Lung (tissue), 12 donors: ENCODE results near the gene NEUROD4. TPM values are rescaled to one million over a fixed set of nuclear protein-coding genes. Genes with fewer than 3 reads are reported as not detected.

Experiments
- ATAC-seq: fragments of 200-7000 bp; cut with Tn5 transposase; one replicate; pipeline ENCODE4 v1.9.1; 2020; ENCODE audit warnings: moderate number of reproducible peaks; ENCODE audit not compliant: insufficient read depth, low FRiP score
- DNase-seq, 3 donors: peaks; one replicate each; pipeline ENCODE4 v3.0.0-alpha.2; 2013 to 2017
- H3K27ac ChIP-seq, 2 donors: one replicate each; pipeline ENCODE4 v1.5.1; 2013; ENCODE audit warnings: mild to moderate bottlenecking in 2 of 2, moderate library complexity in 2 of 2, control low read depth in 1 of 2, inconsistent platforms in 1 of 2, low read depth in 1 of 2, low read length in 1 of 2
- H3K27me3 ChIP-seq, 3 donors: one replicate each; pipeline ENCODE4 v1.5.1; 2013; ENCODE audit warnings: low read length in 2 of 3; ENCODE audit not compliant: control insufficient read depth in 3 of 3, insufficient read depth in 3 of 3
- H3K36me3 ChIP-seq, 4 donors: one replicate each; pipeline ENCODE4 v1.5.1; 2013; ENCODE audit warnings: low read length in 4 of 4, mild to moderate bottlenecking in 1 of 4, moderate library complexity in 1 of 4; ENCODE audit not compliant: control insufficient read depth in 4 of 4, insufficient read depth in 4 of 4
- H3K4me1 ChIP-seq, 5 donors: one replicate each; pipeline ENCODE4 v1.5.1; 2013; ENCODE audit warnings: low read length in 5 of 5, mild to moderate bottlenecking in 2 of 5, moderate library complexity in 1 of 5; ENCODE audit not compliant: control insufficient read depth in 5 of 5, insufficient read depth in 5 of 5
- H3K4me3 ChIP-seq: one replicate; pipeline ENCODE4 v1.5.1; 2013; ENCODE audit warnings: mild to moderate bottlenecking, control low read depth, moderate library complexity
- H3K9ac ChIP-seq, 2 donors: one replicate each; pipeline ENCODE4 v1.5.1; 2013; ENCODE audit warnings: low read length in 2 of 2, control low read depth in 1 of 2; ENCODE audit not compliant: insufficient read depth in 1 of 2
- H3K9me3 ChIP-seq, 4 donors: one replicate each; pipeline ENCODE4 v1.5.1; 2013; ENCODE audit warnings: low read length in 3 of 4, mild to moderate bottlenecking in 1 of 4, moderate library complexity in 1 of 4; ENCODE audit not compliant: control insufficient read depth in 4 of 4, insufficient read depth in 3 of 4
- WGBS, 2 donors: extraction: QIAGEN DNeasy Blood & Tissue Kit; methylation state at CpG; one replicate each; pipeline ENCODE4 v1.1.7; 2013; 5-methylcytosine and 5-hydroxymethylcytosine counted together
- polyA plus RNA-seq, 2 donors: library from polyadenylated mRNA; stranded (reverse); fragments of 200-250 nt; gene quantifications; one replicate each; pipeline ENCODE4 v1.2.1, GENCODE V29; 2013
- total RNA-seq, 2 donors: library from RNA; depleted of rRNA in 1 of 2; stranded (reverse); fragments of >200 nt in 1 of 2; gene quantifications; one replicate each; pipeline ENCODE4 v1.2.1, GENCODE V29; 2014 to 2021
- TF ChIP-seq, protein P1 (sequence below): IDR thresholded peaks from 2 replicates; pipeline ENCODE4 v1.5.1; 2012; ENCODE audit warnings: mild to moderate bottlenecking; ENCODE audit errors: control extremely low read depth, extremely low read depth
- donor health status: control.
- donor health status: control.
- donor health status: Bipolar disorder and iron deficiency.
- donor health status: healthy.
- donor health status: DM: yes; HTN: yes; CAD: no.

Gene NEUROD4
- total and polyA plus RNA-seq, 4 donors: not detected

DNA sequence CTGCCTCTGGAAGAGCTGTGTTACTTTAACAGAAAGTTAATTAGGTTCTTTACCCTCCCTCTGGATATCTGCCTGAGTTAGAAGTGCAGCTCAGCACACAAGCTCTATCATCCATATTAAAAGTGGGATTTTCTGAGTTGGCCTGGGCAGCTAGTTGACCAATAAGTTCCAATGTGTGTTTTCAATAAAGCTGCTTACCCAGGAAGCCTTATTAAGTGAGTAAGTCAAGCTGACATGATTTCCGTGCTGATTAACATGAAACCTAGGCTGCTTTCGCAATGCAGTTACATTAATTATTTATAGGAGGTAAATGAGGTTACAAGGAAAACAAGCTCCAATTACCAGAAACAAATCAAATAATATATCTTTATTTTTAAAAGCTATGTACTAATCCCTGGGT, 4.8 kb downstream of the NEUROD4 start:
- H3K4me1 ChIP-seq: no peaks in the 10 kb centered on the region
- H3K27me3 ChIP-seq: no peaks in the 10 kb centered on the region
- ATAC-seq (no peak), DNase-seq (no peak)
- TF ChIP-seq, protein P1, sequence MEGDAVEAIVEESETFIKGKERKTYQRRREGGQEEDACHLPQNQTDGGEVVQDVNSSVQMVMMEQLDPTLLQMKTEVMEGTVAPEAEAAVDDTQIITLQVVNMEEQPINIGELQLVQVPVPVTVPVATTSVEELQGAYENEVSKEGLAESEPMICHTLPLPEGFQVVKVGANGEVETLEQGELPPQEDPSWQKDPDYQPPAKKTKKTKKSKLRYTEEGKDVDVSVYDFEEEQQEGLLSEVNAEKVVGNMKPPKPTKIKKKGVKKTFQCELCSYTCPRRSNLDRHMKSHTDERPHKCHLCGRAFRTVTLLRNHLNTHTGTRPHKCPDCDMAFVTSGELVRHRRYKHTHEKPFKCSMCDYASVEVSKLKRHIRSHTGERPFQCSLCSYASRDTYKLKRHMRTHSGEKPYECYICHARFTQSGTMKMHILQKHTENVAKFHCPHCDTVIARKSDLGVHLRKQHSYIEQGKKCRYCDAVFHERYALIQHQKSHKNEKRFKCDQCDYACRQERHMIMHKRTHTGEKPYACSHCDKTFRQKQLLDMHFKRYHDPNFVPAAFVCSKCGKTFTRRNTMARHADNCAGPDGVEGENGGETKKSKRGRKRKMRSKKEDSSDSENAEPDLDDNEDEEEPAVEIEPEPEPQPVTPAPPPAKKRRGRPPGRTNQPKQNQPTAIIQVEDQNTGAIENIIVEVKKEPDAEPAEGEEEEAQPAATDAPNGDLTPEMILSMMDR: no peak
- H3K36me3 ChIP-seq: no peaks in the 10 kb centered on the region
- no peaks in the 10 kb centered on the region for H3K9me3 ChIP-seq
- no peak overlapping the region for H3K9ac ChIP-seq
- WGBS, 2 donors: 63 to 75% methylated on average over 2 of the region's 2 CpGs
- H3K27ac ChIP-seq: no peak overlapping the region
- H3K4me3 ChIP-seq: no peak overlapping the region

DNA sequence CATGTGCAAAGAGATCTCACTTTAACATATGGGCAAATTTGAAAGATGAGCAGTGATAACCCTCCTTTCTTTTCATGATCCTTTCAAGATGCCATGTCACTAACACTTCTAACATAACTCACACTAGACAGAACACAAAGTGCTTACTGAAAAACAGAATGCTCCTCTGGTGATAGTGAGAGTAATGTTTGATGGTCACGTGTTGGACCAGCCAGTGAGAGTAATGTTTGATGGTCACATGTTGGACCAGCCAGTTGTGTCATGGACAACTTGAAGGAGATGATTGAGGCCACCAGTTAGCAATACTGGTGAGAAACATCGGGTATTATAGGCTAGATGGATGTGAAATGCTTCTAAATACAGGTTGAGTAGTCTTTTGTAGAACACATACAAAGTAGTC, 5.7 kb downstream of the NEUROD4 start:
- H3K27ac ChIP-seq: no peak overlapping the region
- ATAC-seq (no peak), DNase-seq (no peak)
- no peaks in the 10 kb centered on the region for H3K36me3 ChIP-seq
- no peaks in the 10 kb centered on the region for H3K4me1 ChIP-seq
- no peaks in the 10 kb centered on the region for H3K27me3 ChIP-seq
- H3K4me3 ChIP-seq: no peak overlapping the region
- WGBS, 2 donors: 77% methylated on average over 2 of the region's 2 CpGs
- H3K9me3 ChIP-seq: no peaks in the 10 kb centered on the region
- H3K9ac ChIP-seq: no peak overlapping the region
- TF ChIP-seq, protein P1: no peak

DNA sequence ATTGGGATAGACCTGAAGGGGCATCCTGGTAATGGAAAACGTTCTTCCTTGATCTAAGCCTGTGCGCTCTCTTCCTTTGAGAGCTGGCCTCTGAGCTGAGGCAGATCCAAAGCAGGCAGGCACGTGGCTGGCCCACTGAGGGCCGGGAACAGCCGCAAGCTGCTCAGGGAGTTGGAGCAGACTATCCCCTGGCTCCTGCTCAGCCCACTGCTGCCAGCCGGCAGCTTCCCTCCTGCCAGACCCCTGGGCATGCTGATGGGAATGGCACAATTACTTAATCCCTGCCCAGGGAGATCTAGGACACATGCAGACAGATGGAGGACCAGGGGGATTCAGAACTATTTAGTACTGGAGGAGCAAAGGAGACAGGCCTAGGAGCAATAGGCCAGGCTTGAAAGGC, 14.4 kb downstream of the NEUROD4 start:
- Histone ChIP-seq H3K36me3 (no peaks in the 10 kb centered on the region), H3K27ac (no peak overlapping the region), H3K9ac (no peak overlapping the region), H3K9me3 (no peaks in the 10 kb centered on the region), H3K4me1 (no peaks in the 10 kb centered on the region), H3K4me3 (no peak overlapping the region), H3K27me3 (no peaks in the 10 kb centered on the region)
- TF ChIP-seq, protein P1: no peak
- DNase-seq (no peak), ATAC-seq (no peak)
- 69 to 79% methylated on average over 6 of the region's 6 CpGs for WGBS, 2 donors
